Activated CD8-positive, alpha-beta memory T cell treated with anti-CD3 and anti-CD28 coated beads for 24 hours (primary cell): Measurements from ENCODE around the gene SORL1.

Experiments used
- DNase-seq: peaks from one replicate; pipeline ENCODE4 v3.0.0-alpha.2; 2020

SORL1 gene

DNA sequence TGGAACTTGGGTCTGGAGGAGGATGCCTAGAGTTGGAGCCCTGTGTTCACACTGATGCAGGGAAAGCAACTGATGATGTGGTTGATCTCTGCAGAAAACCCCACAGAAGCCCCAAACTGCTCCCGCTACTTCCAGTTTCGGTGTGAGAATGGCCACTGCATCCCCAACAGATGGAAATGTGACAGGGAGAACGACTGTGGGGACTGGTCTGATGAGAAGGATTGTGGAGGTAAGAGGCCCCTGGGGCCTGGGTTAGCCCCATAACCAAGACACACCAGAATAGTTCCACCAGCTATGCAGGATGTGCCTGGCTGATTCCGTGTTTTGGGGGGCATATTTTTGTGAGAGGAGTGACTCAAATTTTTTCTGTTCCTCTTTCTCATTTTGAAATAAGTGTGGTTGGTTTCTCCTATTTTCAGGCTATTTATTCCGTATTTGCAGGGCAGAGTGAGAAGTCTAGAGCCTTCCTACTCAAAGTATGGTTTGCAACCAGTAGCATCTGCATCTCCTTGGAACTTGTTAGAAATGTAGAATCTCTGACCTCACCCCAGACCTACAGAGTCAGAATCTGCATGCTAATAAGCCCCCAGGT, 137.9 kb downstream of the SORL1 start:
- peak; percentile 67 for DNase-seq

DNA sequence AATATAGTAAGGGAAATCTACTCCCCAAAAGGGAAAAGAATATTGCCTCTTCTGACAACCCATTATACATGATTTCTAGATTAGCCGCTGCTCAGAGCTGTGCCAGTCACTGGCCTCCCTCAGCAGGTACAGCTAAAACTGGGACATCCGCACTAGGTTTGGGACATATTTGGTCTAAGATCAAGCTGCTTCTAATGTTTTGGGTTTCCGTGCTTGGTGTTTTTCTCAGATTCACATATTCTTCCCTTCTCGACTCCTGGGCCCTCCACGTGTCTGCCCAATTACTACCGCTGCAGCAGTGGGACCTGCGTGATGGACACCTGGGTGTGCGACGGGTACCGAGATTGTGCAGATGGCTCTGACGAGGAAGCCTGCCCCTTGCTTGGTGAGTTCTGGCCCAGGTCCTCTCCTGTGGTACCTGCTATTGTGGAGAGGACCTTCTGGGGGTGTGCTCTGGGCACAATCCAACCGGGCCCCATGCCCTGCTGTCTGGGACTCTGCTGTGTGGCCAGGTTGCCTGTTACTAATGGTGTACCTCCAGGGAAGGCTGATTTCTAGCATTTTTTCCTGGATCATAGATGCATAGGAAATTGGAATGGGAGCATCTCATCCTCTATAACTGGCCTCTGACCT, 138.8 kb downstream of the SORL1 start:
- DNase-seq: no peak

- DNase-seq: peak; percentile 80
Observed at GRCh38 chr11:121591405-121592033, 139.4 kb downstream of the SORL1 start.

DNA sequence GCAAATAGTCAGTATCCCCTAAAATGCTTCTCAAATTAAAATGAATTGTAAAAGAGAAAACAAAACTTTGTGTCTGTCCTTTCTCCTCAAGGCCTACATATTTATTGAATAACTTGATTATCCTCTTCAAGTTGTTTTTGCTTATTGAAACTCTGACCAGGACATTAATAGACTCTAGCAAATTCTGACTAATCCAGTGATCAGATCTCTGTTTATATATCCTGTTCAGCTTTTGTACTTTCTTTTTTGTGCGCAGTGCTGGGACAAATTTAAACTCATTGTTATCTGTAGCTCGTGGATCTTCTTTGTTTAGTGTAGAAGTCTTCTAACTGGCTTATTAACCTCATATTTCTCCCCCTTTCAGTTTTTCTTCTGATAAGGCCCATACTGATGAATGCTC, 140.6 kb downstream of the SORL1 start:
- DNase-seq: no peak

DNA sequence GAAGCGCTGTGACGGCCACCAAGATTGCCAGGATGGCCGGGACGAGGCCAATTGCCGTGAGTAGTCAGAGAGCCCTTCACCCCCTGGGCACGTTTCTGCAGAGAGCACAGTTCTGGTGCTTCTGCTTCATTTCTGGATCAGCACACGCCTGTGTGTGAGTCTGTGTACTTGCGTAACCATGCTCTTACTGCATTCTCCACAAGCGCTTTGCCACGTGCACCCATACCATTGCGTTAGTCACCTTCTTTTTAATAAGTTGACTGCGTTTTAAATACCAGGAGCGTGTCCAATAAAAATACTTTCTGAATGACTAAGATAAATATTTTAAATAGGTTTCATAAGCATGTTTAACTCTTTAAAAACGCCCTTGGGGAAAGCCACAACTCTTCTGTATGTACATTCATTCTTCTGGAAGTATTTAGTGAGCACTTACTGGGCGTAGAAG, 143.6 kb downstream of the SORL1 start:
- no peak for DNase-seq

DNA sequence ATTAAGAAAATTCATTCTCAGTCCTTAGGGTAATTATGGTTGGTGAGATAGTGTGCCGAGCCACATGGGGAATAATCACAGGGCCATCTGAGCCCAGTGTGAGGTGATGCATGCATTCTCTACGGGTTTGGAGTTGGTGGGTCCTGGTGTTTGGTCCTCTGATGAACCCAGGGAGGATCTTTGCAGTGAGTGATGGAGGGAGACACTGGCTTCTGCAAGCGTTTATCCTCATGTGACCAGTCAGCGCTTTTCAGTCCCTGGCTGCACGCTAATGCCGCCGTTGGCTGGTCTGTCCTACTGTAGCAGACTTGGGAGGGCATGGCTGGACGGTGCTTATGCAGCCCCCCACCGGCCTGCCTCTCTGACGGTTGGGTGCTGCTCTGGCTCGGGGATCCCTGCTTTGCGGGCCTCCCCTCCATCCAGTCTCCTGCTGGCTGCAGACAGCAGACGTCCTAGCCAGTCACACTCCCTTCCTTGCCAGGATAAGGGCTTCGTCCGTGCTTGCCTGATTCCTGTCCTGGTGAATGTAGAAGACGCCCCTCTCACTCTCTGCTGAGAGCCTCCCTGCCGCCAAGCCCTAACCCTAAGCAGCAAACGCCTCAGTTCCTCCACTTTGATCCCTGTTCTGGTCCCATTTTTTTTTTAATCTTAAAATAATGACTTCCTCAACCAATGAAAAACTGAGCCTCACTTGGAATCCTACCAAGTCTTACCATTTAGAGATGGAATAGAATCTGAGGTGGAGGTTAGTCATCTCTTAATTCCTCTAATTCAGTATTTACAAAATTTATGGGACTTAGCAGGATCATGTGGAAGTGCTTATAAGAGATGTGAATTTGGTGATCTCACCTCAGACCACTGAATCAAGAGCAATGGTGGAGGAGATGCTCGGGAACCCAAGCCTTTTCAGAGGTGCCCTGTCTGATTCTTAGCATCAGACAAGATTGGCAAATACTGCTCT, 144.4 kb downstream of the SORL1 start:
- DNase-seq: no peak

DNA sequence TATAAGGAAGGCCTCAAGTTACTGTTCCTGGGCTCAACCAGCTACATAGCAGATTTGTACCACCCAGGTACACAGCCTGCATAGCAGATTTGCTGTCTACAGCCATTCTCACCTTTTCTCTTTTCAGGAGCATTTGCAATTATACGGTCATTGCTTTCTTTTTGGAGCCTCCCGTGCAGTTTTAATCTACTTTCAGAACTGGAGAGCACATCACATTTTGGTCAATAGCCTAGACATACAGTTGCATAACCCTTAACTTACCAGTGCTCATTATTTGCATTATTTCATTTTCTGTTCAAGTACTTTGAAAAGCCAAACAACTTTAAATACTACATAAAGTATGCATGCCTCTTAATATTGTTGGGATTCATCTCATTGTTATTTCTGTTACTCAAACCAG, 151.2 kb downstream of the SORL1 start:
- no peak for DNase-seq

GRCh38 chr11:121604152-121604551, 152.0 kb downstream of the SORL1 start:
- DNase-seq: no peak

GRCh38 chr11:121606354-121606753, 154.2 kb downstream of the SORL1 start:
- DNase-seq: no peak

DNA sequence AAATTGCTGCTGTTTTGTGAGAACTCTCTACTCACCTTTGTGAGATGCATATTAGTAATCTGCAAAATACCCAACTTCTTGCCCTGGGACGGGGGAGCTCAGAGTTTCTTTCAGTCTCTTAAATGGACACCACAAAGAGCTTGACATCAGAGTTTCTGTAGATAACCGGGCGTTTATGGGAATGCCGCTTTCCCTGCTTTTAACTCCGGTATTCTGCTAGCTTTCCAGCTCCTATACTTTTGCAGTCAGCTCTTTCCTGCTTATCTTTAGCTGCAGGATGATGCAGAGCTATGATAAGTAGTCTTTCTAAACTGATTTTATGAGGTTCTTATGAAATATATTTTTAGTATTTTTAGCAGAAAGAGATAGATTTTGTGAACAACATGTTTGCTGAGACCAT, 155.2 kb downstream of the SORL1 start:
- no peak for DNase-seq

DNA sequence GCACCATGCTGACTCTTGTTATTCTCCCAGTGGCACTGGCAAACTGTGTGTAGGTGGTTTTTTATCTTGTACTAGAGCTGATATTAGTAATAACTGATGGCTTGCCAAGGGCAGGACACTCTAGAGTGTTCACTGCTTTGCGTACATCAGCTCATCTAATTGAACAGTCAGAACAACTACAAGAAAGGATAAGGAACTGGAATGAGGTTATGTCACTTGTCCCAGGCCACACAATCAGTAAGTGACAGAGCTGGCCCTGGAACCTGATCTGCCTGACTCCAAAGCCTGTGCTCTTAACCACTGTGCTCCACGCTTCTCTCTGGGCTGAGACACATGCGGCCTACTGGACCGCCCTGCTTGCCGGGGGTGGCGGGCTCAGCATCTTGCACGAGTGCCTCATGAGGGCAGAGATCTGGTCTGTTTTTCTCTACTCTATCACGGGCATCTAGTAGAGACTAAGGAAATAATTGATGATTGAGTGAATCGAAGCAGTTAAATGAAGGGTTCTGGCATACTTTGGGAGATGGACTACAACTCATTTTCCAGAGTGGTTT, 156.5 kb downstream of the SORL1 start:
- DNase-seq: no peak

DNA sequence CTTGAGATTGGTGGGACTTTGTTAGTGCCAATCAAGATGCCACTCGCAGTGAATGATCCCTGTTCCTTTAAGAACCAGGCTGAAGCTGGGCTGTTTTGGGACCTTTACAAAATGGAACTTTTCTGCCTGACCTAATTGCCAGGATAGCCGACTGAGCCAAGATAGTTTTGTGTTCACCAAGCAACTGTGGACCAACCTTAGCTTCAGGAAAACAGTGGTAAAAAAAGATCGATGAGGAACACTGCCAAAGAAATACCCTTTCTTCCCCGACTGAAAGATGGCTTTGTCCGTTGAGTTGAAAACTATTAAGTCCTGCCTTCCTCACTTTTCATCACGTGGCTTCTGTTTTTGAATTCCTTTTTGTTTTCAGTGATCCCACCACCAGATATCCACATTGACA, 158.6 kb downstream of the SORL1 start:
- no peak for DNase-seq

DNA sequence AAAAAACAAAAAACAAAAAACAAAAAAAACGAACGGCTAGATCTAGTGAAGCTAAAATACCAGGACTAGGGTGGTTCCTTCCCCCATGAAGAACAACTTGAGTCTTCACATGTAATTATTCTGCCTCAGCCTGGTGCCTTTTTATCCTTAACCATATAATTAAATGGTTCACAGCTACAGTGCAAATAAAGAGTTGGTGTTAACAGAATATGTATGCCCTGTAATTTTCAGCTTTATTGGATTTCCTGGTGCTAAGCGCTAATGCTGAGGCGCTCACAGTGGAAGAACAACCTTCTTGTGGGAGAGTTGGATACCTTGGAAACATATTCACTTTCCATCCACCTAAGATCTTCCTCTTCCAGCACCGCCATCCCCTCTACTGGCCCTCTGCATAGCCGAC, 159.1 kb downstream of the SORL1 start:
- DNase-seq: no peak

GRCh38 chr11:121613724-121614123, 161.6 kb downstream of the SORL1 start:
- no peak for DNase-seq

GRCh38 chr11:121614636-121615240, 162.6 kb downstream of the SORL1 start:
- no peak for DNase-seq

GRCh38 chr11:121615501-121615900, 163.4 kb downstream of the SORL1 start:
- DNase-seq: no peak

- no peak for DNase-seq
Observed at GRCh38 chr11:121618516-121618915, 166.4 kb downstream of the SORL1 start.

GRCh38 chr11:121625777-121626506, 173.8 kb downstream of the SORL1 start:
- no peak for DNase-seq

DNA sequence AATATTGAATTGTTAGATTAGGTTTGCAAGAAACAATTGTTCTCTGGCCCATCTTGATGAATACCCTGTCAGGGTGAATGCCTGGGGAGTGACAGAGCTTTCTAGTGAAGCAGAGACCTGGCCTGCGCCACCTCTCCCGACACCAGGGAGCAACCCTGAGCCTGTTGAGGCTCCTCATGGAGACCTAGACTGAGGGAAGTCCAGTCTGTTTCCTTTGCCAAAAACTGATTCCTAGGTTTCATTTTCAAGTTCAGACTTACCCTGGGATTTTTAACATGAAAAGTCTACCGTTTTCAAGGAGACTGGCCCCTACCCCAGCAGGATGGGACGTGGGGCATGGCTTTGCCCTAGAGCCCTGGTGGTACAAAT, 174.4 kb downstream of the SORL1 start:
- no peak for DNase-seq

GRCh38 chr11:121626980-121627379, 174.9 kb downstream of the SORL1 start:
- DNase-seq: no peak

DNA sequence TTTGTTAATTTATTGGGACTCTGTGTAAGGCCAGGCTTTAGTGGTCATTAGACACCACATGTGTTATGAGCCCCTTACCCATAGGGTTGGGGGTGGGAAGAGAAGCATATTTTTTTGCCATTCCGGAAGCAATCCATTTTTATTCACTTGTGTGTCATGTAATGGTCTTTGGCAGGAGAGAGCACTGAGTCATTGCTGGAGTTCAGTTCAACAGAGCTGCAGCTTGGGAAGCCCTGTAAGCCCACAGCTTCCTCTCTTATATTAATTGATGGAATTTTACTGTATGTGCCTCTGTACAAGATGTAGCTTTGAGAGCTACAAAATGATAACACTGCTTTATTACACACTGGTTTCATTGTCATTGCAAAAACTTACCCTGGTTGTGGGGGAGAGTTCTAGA, 177.9 kb downstream of the SORL1 start:
- no peak for DNase-seq

DNA sequence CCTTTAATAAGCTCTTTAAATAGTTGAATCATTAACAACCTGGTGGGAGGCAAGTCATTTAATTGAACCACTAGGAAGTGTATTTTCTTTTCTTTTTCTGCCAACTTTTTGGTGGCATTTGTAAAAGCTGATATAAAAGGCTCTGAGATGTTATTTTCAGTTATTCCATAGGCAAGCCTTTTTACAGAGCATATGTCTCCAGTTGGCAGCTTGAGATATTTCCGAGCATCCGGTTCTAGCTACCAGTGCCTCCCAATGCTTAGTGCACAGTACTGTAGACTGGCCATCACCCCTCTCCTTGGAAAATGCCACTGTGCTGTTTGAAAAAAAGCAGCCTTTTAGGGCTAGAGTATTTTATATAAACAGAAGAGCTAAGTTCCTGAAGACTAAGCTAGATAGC, 179.3 kb downstream of the SORL1 start:
- no peak for DNase-seq
